ENCODE data around the gene VEGFB.
"Not testable (repeated sequence)": the region's sequence is repeated elsewhere in the genome, so short reads cannot be mapped to it uniquely, and the experiment has no call there.

Gene VEGFB

DNA sequence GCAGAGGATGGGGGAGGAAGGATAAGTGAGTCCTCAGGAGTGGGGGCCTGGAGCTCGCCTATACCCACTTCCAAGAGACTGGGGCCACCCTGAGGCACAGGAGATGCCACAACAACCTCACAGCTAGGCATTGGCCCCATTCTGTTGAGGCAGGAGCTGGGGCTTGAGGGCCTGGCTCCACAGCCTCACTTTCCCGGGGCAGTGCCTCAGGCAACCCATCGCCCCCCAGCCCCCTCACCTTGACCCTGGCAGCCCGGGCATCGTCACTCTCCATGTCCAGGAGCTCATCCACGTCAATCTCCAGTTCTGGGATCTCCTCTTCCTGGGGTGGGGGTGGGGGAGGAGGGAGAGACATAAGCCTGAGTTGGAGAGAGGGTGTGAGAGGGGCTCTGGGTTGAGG, 10.6 kb downstream of the VEGFB start:
- peaks cover 13% of the 10 kb centered on the region for H3K36me3 ChIP-seq (ENCODE audit: insufficient read depth, low read length)
- no peaks in the 10 kb centered on the region for H3K9me3 ChIP-seq (ENCODE audit: low read length)
- peak overlapping the region; percentile 86 for H3K27ac ChIP-seq (ENCODE audit: low read depth, low read length)
- peak overlapping the region; percentile 61 for H3K9ac ChIP-seq (ENCODE audit: low read length)
- H3K27me3 ChIP-seq (ENCODE audit: control insufficient read depth in 1 of 2, insufficient read depth in 2 of 2, low read length in 2 of 2) = no peaks in the 10 kb centered on the region
- peaks cover 23% of the 10 kb centered on the region for H3K4me1 ChIP-seq (ENCODE audit: insufficient read depth, low read length)
- peak overlapping the region in 1 of 2 donors; percentile 68 for H3K4me3 ChIP-seq (ENCODE audit: low read depth in 1 of 2, low read length in 2 of 2)

DNA sequence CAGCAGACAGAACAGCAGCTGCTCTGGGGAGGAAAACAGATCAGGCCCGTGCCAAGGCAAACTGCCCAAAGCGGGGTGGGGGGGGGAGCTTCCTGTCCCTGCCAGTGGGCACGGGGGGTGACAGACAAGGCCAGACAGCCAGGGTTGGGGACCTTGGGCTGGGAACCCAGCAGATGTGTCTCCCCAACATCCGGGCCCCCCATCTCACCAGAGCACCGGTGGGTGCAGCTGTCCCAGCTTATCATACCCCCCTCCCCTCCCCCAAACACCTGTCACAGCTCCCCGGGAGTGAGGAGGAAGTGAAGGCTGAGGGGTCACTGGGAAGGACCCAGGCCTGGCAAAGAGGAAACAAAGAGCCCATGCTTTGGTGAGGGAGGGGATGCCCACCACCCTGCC, 11.0 kb downstream of the VEGFB start:
- H3K36me3 ChIP-seq (ENCODE audit: insufficient read depth, low read length) = peaks cover 13% of the 10 kb centered on the region
- peaks cover 20% of the 10 kb centered on the region for H3K4me1 ChIP-seq (ENCODE audit: insufficient read depth, low read length)
- peak overlapping the region; percentile 86 for H3K27ac ChIP-seq (ENCODE audit: low read depth, low read length)
- peak overlapping the region; percentile 68 to 72 for H3K4me3 ChIP-seq (ENCODE audit: low read depth in 1 of 2, low read length in 2 of 2)
- no peaks in the 10 kb centered on the region for H3K27me3 ChIP-seq (ENCODE audit: control insufficient read depth in 1 of 2, insufficient read depth in 2 of 2, low read length in 2 of 2)
- H3K9me3 ChIP-seq (ENCODE audit: low read length) = no peaks in the 10 kb centered on the region
- H3K9ac ChIP-seq (ENCODE audit: low read length) = peak overlapping the region; percentile 61

DNA sequence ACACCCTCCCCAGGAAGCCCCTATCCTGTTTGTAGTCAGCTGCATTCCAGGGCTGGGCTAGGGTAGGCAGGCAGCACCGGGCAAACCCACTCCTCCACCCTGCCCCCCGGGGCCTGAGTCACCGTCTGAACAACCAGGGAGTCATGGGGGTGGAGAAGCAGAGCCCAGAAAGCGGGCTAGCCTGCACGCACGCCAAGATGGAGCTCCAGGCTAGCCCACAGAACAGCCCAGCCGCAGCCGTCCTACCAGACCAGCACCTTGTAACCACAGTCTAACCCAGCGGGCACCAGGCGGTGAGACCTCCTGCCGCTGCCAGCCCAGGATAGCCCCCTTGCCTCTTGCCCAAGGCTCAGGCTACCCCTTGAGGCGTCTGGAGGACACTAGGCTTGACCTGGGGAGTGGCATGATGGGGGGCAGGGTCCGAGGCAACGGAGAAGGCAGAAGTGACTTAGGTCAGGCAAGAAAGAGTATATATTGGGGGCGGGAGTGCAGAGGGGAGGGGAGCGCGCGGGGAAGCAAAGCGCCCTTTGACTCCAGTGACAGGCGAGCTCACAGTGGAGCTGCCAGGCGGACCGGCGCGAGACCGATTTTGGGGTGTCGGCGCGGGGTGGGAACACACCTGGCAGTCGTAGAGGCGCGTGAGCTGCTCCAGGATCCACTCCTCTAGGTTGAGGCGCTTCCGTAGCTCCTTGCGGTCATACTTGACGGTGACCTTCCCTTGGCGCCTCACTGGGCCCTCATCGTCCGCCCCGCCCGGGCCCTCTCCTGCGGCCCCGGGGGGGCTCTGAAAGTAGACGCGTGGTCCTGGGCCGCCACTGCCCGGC, 11.6 kb downstream of the VEGFB start:
- Histone ChIP-seq H3K27me3 (ENCODE audit: control insufficient read depth in 1 of 2, insufficient read depth in 2 of 2, low read length in 2 of 2) (no peaks in the 10 kb centered on the region), H3K36me3 (ENCODE audit: insufficient read depth, low read length) (peaks cover 13% of the 10 kb centered on the region), H3K4me1 (ENCODE audit: insufficient read depth, low read length) (peaks cover 23% of the 10 kb centered on the region), H3K4me3 (ENCODE audit: low read depth in 1 of 2, low read length in 2 of 2) (peak overlapping the region; percentile 68 to 72), H3K9ac (ENCODE audit: low read length) (peak overlapping the region; percentile 61), H3K9me3 (ENCODE audit: low read length) (no peaks in the 10 kb centered on the region), H3K27ac (ENCODE audit: low read depth, low read length) (peak overlapping the region; percentile 86)

DNA sequence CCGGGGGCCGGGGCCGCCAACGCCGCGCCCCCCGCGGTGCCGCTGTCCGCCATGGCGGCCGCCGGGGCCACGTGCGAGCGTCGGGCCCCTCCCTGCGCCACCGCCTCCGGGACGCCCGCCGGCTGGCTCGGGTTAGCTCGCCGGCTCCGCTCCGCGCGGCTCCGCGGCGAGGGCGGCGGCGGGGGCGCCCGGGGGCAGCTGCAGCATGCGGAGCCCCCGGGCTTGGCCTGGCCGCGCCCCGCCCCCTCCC, 12.2 kb downstream of the VEGFB start:
- not testable (repeated sequence) for H3K27ac ChIP-seq (ENCODE audit: low read depth, low read length); H3K4me3 ChIP-seq (ENCODE audit: low read depth in 1 of 2, low read length in 2 of 2); H3K27me3 ChIP-seq (ENCODE audit: control insufficient read depth in 1 of 2, insufficient read depth in 2 of 2, low read length in 2 of 2); H3K9me3 ChIP-seq (ENCODE audit: low read length); H3K9ac ChIP-seq (ENCODE audit: low read length)
- Histone ChIP-seq H3K4me1 (ENCODE audit: insufficient read depth, low read length) (peaks cover 23% of the 10 kb centered on the region), H3K36me3 (ENCODE audit: insufficient read depth, low read length) (peaks cover 13% of the 10 kb centered on the region)

DNA sequence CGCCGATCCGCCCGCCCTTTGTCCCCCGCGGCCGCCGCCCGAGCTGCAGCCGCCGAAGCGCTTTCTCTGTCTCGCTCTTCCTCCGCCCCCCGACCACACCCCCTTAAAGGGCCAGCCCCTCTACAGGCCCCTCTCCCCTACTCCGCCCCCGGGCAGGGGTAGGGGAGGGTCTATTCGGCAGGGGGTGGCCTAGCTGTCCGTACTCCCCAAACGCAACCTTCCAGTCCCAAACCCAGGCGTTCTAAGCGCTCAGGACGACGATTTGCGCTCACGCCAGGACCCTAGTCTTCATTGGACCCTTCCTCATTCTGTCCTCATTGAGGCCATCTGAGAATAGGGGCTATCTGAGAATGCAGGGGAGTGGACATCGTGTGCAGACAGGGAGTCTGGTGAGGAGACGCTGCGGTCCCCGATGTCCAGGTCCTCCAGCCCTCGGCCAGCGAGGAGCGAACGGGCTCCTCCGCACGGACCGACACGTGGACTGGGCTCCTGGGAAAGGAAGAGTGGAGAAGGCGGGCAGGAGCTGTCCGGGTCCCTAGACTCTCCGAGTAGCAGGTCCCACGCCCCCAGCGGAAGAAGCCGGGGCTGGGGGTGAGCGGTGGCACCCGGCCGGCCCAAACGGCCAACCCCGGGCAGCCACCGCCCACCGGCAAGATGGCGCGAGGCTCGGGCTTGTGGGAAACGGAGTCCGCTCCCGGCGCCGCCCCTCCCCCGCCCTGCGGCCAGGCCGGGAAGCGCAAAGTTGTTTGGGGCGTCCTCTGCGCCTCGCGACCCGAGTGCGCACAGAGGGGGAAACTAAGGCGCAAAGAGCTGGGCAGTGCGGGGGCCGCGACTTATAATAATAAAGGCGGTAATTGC, 12.7 kb downstream of the VEGFB start, which contains the start of gene PPP1R14B:
PPP1R14B (minus strand) TSS at position 73 of the 858 bp plus-strand sequence. CDS start 270 bp downstream, outside the sequence.
- peak within 1 kb of the TSS; percentile 86 for H3K27ac ChIP-seq (ENCODE audit: low read depth, low read length)
- H3K9ac ChIP-seq (ENCODE audit: low read length) = peak within 1 kb of the TSS; percentile 84
- no peaks in the 10 kb centered on the region for H3K27me3 ChIP-seq (ENCODE audit: control insufficient read depth in 1 of 2, insufficient read depth in 2 of 2, low read length in 2 of 2)
- peak within 1 kb of the TSS; percentile 72 to 100 for H3K4me3 ChIP-seq (ENCODE audit: low read depth in 1 of 2, low read length in 2 of 2)
- H3K36me3 ChIP-seq (ENCODE audit: insufficient read depth, low read length) = peaks cover 13% of the 10 kb centered on the region
- H3K9me3 ChIP-seq (ENCODE audit: low read length) = no peaks in the 10 kb centered on the region
- peaks cover 27% of the 10 kb centered on the region for H3K4me1 ChIP-seq (ENCODE audit: insufficient read depth, low read length)

DNA sequence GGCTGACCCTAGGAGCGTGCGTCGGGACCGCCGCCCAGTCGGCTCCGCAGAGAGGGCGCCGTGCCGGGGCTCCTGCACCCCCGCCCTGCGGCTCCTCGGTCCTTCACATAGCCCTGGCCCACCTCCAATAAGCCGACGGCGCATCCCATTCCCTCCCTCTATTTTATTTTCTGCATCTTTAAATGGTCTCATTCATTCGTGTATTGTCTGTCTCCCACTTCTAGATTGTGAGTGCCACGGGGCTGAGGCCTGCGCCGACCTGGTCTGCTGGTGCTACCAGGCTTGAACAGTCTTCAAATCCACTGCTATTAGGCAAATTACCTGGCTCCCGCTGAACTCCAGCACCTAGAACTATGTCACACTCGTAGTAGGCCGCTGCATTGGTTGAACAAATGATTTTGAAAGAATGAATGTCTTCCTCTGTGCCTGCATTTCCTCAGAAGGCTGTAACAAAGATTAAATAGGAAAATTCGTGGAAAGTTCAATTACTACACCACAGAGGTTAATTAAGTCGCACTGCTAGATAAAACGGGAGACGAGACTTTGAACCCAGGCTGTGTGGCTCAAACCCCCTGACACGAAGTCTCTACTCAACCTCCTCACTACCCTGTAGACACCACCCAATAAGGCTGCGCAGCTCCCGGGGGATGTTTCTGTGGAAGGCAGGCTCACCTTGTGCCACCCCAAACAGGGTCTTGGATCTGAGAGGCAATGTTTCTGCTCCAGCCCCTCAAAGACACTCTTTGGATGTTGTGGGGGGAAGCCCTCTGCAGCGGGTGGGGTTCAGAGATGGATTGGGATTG, 13.5 kb downstream of the VEGFB start:
- H3K9ac ChIP-seq (ENCODE audit: low read length) = no peak overlapping the region
- peak overlapping the region; percentile 66 to 100 for H3K4me3 ChIP-seq (ENCODE audit: low read depth in 1 of 2, low read length in 2 of 2)
- no peaks in the 10 kb centered on the region for H3K9me3 ChIP-seq (ENCODE audit: low read length)
- peak overlapping the region; percentile 85 for H3K27ac ChIP-seq (ENCODE audit: low read depth, low read length)
- H3K36me3 ChIP-seq (ENCODE audit: insufficient read depth, low read length) = peaks cover 13% of the 10 kb centered on the region
- no peaks in the 10 kb centered on the region for H3K27me3 ChIP-seq (ENCODE audit: control insufficient read depth in 1 of 2, insufficient read depth in 2 of 2, low read length in 2 of 2)
- peaks cover 35% of the 10 kb centered on the region for H3K4me1 ChIP-seq (ENCODE audit: insufficient read depth, low read length)

DNA sequence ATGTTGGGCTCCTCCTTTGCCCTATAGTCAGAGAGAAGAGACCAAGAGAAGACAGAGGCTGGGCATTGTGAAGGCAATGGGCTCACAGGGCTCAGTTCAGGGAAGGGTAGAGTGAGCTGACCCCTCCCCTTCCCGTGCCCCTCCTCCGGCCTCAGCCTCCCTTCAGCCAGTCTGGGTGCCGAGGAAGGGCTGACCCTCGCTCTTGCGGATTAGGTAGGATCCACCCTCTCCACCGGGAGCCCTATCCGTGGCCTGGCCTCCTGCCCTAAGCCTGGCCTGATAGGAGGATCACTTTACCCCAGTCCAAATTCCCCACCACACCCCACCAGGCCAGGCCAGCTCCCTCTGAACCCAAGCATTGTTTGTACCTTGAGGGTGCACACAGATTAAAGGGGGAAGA, 14.2 kb downstream of the VEGFB start:
- H3K4me3 ChIP-seq (ENCODE audit: low read depth in 1 of 2, low read length in 2 of 2) = no peak overlapping the region
- H3K9me3 ChIP-seq (ENCODE audit: low read length) = no peaks in the 10 kb centered on the region
- H3K27ac ChIP-seq (ENCODE audit: low read depth, low read length) = no peak overlapping the region
- no peak overlapping the region for H3K9ac ChIP-seq (ENCODE audit: low read length)
- peaks cover 8% of the 10 kb centered on the region for H3K36me3 ChIP-seq (ENCODE audit: insufficient read depth, low read length)
- no peaks in the 10 kb centered on the region for H3K27me3 ChIP-seq (ENCODE audit: control insufficient read depth in 1 of 2, insufficient read depth in 2 of 2, low read length in 2 of 2)
- peaks cover 38% of the 10 kb centered on the region for H3K4me1 ChIP-seq (ENCODE audit: insufficient read depth, low read length)

DNA sequence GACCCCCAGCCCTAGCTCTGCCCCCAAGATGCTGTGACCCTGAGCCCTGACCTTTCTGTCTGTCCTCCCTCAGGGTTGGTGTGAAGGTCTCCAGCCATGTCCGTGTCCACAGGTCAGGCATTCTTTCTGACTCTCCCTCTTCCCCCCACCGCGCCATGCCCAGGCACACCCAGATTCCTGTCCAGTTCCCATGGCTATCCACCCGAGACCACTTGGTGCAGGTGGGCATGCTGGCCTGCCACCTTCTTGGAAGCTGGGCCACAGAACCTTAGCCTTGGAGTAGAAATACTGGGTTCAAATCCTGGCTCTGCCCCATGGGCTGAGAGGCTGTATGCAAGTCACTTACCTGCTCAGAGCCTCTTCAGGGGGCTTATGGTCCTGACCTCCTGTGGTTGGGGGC, 14.7 kb downstream of the VEGFB start:
- Histone ChIP-seq H3K36me3 (ENCODE audit: insufficient read depth, low read length) (peaks cover 4% of the 10 kb centered on the region), H3K27ac (ENCODE audit: low read depth, low read length) (no peak overlapping the region), H3K4me3 (ENCODE audit: low read depth in 1 of 2, low read length in 2 of 2) (no peak overlapping the region), H3K4me1 (ENCODE audit: insufficient read depth, low read length) (peaks cover 38% of the 10 kb centered on the region), H3K9ac (ENCODE audit: low read length) (no peak overlapping the region), H3K27me3 (ENCODE audit: control insufficient read depth in 1 of 2, insufficient read depth in 2 of 2, low read length in 2 of 2) (no peaks in the 10 kb centered on the region), H3K9me3 (ENCODE audit: low read length) (no peaks in the 10 kb centered on the region)

DNA sequence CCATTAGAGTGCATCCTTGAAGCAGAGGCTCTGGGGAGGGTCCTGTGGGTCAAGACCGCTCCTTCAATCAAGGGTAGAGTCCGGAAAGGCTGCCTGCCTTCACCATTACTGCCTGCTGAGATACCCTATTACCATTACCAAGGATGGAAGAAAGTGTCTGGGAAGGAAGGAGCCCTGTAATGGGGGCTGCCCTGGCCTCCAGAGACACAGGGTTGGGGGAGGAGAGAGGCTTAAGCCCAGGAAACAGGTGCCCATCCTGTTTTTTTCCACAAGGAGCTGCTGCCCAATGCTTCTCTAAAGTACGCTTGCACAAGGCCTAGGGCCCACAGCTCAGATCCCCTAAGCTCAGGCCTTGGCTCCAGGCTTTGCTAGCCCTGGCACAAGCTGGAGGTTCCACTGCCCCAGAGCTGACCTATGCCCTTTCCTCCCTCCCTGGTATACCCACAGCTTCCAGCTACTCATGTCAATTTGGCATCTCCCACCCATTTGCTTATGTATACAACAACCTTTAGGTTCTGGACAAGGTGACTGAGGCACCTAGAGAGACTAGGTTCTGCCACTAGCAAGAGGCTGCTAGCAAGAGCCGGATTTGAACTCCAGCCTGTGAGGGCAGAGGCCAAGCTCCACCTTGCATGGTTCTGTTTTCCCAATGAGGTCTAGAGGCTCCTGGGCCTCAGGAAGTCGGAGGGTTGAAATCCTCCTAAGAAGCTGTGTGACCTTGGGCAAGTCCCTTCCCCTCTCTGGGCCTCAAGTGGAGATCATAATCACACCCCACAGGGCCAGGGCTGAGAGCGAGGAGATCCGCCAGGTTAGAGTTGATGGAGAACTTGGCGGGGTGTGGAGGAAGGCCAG, 15.4 kb downstream of the VEGFB start:
- Histone ChIP-seq H3K4me3 (ENCODE audit: low read depth in 1 of 2, low read length in 2 of 2) (no peak overlapping the region), H3K27me3 (ENCODE audit: control insufficient read depth in 1 of 2, insufficient read depth in 2 of 2, low read length in 2 of 2) (no peaks in the 10 kb centered on the region), H3K36me3 (ENCODE audit: insufficient read depth, low read length) (peaks cover 2% of the 10 kb centered on the region), H3K9ac (ENCODE audit: low read length) (no peak overlapping the region), H3K4me1 (ENCODE audit: insufficient read depth, low read length) (peaks cover 38% of the 10 kb centered on the region), H3K9me3 (ENCODE audit: low read length) (no peaks in the 10 kb centered on the region), H3K27ac (ENCODE audit: low read depth, low read length) (no peak overlapping the region)

DNA sequence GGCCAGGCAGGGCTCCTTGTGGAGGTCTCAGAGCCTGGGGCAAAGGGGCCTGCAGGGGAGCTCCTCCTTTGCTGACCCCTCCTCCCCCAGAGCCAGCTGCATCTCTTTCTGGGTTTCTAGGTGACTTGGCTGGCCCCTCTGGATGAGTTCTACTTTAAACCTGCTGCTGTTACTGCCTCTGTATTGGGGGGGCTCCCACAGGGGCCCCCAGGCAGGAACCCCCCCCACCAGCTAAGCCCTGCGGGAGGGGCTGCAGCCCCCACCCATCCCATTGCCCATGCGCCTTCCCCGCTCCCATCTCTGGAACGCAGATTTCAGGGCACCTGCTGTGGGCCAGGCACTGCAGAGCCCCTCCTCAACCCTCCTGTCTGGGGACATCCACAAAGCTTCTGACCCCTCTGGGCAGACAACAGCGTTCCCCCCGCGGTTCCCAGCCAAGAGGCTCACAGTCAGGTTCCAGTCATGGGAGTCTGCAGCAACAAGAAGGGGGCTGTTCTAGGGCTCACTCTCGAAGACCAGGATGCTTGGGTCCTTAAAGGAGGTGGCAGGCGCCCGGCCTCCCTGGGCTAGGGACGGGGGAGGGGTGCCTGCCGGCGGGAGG, 16.1 kb downstream of the VEGFB start:
- Histone ChIP-seq H3K9ac (ENCODE audit: low read length) (peak overlapping the region; percentile 49), H3K36me3 (ENCODE audit: insufficient read depth, low read length) (peaks cover 9% of the 10 kb centered on the region), H3K27me3 (ENCODE audit: control insufficient read depth in 1 of 2, insufficient read depth in 2 of 2, low read length in 2 of 2) (no peaks in the 10 kb centered on the region), H3K27ac (ENCODE audit: low read depth, low read length) (no peak overlapping the region), H3K4me3 (ENCODE audit: low read depth in 1 of 2, low read length in 2 of 2) (peak overlapping the region in 1 of 2 donors; percentile 55), H3K9me3 (ENCODE audit: low read length) (no peaks in the 10 kb centered on the region), H3K4me1 (ENCODE audit: insufficient read depth, low read length) (peaks cover 31% of the 10 kb centered on the region)
